ENCODE measurements around the gene CTBP2.

Gene CTBP2

DNA sequence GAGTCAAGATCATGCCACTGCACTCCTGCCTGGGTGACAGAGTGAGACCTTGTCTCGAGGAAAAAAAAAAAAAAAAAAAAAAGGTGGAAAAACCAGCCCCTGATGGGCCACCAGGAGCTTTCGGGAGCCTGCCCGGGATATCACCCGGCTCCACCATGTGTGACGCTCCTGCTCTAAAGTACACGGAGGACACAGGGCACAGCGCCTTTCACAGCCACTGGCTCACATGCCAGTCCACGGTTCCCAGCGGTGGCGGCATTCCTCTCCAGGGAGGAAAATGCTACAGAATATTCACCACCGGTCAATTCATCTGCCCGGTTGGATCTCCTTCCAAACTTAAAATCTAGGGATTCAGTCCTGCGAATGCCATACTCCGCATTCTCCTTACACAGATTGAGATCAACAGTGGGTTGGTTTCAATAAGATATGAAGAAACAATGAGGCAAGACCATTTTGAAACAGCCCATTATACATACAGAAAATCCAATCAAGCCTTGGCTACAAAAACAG lies 81.2 kb downstream of the CTBP2 start:
- TF ChIP-seq, protein P1, sequence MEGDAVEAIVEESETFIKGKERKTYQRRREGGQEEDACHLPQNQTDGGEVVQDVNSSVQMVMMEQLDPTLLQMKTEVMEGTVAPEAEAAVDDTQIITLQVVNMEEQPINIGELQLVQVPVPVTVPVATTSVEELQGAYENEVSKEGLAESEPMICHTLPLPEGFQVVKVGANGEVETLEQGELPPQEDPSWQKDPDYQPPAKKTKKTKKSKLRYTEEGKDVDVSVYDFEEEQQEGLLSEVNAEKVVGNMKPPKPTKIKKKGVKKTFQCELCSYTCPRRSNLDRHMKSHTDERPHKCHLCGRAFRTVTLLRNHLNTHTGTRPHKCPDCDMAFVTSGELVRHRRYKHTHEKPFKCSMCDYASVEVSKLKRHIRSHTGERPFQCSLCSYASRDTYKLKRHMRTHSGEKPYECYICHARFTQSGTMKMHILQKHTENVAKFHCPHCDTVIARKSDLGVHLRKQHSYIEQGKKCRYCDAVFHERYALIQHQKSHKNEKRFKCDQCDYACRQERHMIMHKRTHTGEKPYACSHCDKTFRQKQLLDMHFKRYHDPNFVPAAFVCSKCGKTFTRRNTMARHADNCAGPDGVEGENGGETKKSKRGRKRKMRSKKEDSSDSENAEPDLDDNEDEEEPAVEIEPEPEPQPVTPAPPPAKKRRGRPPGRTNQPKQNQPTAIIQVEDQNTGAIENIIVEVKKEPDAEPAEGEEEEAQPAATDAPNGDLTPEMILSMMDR (IDR thresholded peaks at IDR 0.05), result no peak
- no peak overlapping the region for H3K4me3 ChIP-seq
- H3K27ac ChIP-seq, result no peak overlapping the region
- no peak for DNase-seq (ENCODE audit: low spot score)

GRCh38 chr10:125076891-125077541 lies 83.3 kb downstream of the CTBP2 start:
- TF ChIP-seq, protein P1 (IDR thresholded peaks at IDR 0.05), result no peak
- Histone ChIP-seq H3K27ac (no peak overlapping the region), H3K4me3 (no peak overlapping the region)
- no peak for DNase-seq (ENCODE audit: low spot score)

- Histone ChIP-seq H3K4me3 (no peak overlapping the region), H3K27ac (no peak overlapping the region)
- DNase-seq (ENCODE audit: low spot score), result no peak
- TF ChIP-seq, protein P1 (IDR thresholded peaks at IDR 0.05), result no peak
These were observed 84.1 kb downstream of the CTBP2 start for GRCh38 chr10:125076121-125076825.

DNA sequence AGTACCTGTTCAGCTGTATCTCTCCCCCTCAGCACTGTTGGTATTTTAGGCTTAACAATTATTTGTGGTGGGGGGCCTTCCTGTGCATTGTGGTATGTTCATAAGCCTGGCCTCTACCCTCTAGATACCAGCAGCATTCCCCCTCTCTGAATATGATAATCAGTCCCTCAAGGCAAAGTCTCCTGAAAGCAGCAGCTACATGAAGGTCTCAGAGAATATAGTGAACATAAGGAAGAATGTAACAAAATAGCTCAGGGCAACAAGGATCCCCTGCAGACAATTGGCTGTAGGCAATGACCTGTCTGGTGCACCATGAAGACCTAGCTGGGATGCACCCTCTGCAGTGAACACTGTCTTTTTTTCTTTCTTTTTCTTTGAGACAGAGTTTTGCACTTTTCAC lies 86.4 kb downstream of the CTBP2 start:
- no peak overlapping the region for H3K27ac ChIP-seq
- TF ChIP-seq, protein P1 (IDR thresholded peaks at IDR 0.05), result no peak
- no peak for DNase-seq (ENCODE audit: low spot score)
- H3K4me3 ChIP-seq, result no peak overlapping the region

DNA sequence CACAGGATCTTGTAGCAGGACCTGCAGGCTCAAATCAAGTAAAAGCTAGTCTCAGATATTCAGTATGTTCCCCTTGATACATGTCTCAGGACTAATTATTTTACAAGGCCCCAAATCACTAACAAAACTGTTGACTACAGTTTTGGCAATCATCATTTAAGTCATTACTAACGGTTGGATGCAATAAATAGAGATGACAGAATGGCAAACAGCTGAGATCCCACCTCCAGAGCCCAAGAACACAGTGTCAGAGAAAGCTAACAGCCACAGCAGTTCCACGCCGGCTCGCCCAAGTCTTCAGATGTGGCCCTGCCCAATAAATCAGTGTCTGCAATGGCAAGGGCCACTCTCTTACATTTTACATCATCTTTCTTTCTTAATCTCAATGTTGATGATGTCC lies 87.6 kb downstream of the CTBP2 start:
- H3K27ac ChIP-seq, result no peak overlapping the region
- H3K4me3 ChIP-seq, result no peak overlapping the region
- DNase-seq (ENCODE audit: low spot score), result no peak
- TF ChIP-seq, protein P1 (IDR thresholded peaks at IDR 0.05), result no peak

- no peak for DNase-seq (ENCODE audit: low spot score)
- no peak overlapping the region for H3K27ac ChIP-seq
- no peak overlapping the region for H3K4me3 ChIP-seq
- TF ChIP-seq, protein P1 (IDR thresholded peaks at IDR 0.05), result no peak
These were observed 89.4 kb downstream of the CTBP2 start for GRCh38 chr10:125071008-125071407.

DNA sequence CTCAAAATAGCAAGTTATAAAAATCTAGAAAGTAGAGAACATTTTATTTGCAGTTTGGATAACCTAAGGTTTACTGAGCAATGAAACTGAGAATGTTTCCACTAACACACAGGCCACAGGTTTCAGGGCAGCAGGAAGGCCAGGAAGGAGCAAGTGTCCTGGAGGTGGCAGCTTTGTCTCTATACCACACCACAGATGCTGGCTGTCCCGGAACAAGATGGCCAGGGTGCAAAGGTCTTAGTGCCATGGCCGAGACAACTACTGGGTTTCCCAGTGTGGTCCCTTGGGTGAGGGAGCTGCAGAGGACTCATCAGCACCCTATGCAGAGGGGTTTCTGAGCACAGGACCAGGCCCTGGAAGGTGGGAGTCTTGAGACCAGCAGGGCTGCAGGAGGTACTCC lies 92.0 kb downstream of the CTBP2 start:
- TF ChIP-seq, protein P1 (IDR thresholded peaks at IDR 0.05), result no peak
- no peak for DNase-seq (ENCODE audit: low spot score)
- Histone ChIP-seq H3K27ac (no peak overlapping the region), H3K4me3 (no peak overlapping the region)

All from coronary artery (tissue), 2 donors.